Fibroblast of peridontal ligament (primary cell): Measurements from ENCODE around the gene FGF8.
A peak's percentile ranks its signal among the peaks of the same experiment; 100 is the strongest.

Source experiments
- DNase-seq: peaks from one replicate; pipeline ENCODE4 v3.0.0-alpha.2; 2010; ENCODE audit errors: extremely low read depth

FGF8 gene

DNA sequence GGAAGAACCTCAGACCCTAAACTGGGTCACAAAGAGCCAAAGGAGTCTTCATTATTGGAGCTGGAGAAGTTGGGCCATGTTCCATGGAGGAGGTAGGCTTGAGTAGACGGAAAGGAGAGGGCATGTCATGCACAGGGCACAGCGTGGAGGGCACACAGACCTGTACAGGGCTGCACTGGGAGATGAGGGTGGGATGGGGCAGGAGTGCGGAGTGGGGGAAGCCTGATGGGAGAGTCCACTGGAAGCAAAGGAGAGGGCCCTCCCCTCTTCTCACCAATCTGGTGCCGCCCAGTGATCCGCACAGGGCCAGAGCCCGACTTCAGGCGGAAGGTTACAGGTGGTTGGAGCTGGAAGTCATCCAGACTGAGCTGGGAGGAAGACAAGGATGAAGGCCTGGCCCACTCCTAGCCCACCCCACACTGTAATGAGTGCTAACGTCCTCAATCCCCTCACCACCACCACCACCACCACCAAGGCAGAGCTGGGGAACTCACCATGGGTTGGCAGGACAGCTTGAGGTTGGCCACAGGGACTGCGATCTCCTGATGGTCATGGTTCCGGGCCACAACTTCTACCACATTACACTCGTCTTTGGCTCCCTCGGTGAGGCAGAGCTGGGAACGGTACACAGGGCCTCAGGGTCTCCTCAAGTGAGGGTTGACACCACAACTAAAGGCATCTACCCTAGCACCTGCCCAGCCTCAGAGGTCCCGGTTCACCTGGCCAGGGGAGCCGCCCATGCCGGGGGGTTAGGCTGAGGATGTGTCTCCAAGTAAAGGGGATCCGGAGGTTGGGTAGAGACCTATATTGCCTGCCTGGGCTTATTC is 6.3 kb upstream of the FGF8 start:
- DNase-seq, result no peak

DNA sequence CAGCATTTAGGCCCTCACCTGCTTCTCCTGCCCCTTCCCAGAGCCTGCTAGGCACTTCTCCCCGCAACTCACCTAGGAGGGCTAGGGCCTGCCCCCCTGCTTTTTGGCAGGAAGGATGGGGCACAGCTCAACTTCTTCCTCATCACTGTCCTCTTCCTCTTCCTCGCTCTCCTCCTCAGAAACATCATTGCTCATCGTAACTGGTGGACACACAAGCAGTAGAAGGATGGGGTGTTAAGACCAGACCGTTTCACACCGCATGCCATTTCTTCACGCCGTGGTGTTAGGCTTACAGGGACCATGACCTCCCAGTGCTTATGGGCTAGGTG is 5.7 kb upstream of the FGF8 start:
- DNase-seq, result no peak

DNA sequence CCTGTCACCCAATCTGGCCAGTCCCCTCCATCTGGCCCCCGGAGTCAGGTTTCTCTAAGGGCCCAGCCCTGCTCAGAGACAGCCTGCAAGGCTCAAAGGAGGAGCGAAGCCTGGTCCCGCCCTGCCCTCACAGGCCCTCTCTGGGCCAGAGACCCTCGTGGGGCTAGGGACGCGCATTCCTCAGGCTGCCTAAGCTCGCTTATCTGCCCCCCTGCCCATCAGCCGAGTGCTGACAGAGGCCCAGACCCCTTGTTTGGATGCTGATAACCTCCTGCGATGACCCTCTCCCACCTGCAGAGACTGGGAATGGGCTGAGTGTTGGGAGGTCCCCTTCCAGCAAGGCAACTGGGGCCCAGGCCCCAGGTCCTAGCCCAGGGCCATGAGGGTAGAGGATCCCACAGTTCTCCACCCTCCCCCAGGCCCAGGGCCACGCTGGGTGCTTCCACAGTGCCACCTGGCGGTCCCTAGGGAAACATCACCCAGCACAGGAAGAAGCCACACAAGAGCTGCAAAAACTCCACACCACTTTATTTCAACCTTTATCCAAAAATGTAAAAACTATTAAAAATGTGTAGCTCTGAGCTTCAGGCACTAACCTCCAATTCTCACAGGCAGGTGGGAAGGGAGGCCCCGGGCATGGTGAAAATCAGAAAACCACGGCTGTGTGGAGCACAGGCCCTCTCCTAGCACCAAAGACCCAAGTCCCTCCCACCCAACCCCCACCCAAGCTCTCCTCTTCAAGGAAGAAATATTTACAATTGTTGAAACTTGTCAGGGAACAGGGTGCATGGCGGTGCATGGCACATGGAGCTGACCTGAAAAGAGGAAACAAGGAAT is 5.1 kb upstream of the FGF8 start:
- peak; percentile 52 for DNase-seq

DNA sequence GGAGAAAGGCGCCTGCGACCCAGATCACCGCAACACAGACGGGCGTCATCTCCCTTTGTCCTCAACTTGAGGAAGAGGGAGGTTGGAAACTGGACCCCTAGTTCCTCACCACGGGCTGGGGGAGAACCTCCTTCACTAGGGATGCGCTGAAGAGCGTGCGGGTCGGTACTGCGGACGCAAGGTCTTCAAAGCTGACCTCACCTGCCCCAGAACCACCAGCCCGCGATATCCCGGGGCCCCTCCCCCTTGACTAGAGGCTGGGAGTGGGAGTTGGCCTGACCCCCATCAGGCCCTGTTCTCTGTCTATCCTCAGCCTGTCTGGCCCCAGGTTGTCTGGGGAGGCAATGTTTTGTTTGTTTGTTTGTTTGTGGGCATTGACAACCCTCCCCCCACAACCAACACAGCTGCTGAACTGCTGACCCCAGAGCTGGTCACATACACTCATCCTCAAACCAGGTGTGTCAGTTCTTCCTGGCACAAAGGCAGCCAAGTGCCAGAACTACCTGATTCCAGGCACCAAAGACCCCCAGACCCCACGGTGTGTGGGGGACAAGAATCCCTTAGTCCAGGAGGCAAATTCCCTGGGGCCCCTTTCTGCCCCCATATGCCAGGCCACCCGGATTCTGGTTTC is 4.4 kb upstream of the FGF8 start:
- no peak for DNase-seq

DNA sequence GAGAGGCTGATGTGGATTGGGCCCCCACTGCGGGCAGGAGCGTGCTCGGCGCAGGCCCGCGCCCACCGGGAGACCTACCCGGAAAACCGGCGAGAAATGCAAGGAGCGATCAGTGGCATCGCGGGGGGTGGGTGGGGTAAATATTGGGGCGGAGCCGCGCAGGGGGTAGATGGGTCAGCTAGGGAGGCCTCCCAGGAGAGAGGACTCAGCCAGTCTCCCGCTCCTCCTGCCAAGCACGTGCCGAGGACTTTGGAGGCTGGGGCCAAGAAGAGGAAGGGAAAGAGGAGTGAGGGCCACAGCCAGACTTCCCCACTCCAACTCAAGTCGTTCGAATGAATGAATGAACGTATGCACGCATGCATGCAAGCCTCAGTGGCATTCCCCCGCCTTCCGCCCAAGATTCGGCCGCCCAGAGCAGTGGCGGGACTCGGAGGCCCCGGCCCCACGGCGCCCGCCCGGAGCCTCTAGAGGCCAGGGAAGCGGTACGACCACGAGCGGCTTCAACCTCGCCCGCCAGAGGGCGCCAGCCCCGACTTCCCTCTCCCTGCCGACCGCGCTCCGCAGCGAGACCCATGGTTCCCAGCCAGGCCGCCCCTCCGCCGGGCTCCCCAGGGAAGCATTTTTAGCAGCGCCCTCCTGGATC is 3.8 kb upstream of the FGF8 start:
- peak; percentile 48 for DNase-seq

DNA sequence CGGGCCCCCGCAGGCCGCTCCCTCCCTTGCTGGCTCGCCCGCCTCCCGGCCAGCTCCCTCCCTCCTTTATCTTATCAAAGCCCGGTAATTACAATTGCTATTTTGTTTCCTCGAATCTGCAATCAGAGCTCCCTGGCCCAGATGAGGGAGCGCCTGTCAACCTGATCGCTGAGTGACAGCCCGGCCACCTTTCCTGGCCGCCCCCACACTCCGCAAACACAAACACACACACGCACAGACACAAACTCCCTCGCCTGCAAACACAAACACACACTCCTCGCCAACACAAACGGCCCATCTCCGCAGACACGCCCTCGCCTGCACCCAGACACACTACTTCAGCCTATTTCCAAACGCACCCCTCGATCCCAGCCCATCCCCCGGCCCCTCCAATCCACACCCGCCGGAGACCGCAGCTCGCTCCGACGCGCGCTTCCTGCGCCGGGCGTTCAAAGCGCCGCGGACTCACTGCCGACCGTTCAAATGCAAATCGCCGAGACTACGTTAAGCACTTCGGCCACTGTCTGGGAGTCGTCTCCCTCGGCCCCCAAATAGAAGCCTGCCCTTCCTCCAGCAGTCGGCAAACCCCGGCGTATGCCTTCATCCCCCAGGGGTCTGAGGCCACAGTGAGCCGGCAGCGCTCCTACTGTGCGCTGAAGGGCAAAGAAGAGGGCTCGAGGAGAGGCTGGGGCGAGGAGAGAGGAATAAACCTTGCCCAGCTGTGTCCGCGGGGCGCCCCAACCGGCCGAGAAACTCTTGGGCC is 3.0 kb upstream of the FGF8 start:
- no peak for DNase-seq

DNA sequence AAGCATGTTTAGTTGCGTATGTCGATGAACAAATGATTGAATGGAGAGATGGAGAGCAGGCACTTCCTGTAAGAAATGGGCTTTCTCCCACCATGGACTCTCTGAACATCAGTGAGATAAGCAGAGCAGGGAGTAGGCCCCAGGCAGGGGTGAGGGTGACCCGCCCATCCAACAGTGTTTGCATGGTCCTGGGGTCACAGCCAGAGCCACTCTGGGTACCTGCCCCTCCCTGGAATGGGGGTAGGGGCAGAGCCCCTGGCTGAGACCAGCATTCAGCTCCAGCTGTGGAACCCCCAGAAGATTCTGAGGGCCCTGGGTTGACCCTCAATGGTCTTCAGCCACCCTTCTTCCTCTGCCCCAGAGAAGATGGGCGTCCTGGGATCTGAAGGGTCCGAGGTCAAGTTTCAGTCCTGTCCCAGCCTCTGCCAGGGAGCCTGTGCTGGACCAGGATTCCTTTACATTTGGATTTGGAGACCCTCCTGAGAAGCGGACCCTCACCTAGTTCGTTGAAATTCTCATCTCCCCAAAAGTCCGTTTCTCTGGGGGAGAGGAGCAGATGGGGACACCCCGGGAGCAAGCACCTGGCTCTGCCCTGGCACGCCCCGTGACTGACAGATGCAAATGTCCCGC is 2.4 kb upstream of the FGF8 start:
- no peak for DNase-seq

DNA sequence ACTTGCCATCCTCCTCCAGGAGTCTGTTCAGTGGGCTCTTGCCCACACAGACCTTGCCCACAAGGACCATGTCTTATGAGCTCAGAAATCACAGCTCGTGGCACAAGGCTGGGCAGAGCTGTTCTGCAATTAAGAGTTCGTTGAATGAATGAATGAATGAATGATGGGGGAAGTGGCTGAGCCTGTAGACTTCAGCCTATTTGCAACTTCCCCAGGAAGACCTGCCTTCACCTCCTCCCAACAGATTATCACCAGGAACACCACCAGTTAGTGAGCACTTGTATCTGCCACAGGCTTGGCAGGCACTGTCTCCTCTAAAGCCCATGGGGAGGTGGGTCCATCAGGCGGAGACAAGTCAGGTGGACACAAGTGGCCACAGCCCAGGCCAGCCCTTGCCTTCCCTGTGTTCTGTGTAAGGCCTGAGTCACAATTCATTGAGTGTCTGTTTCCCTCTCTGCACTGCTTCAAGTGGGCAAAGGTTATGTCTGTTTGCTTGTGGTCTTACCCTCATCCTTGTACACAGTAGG is 1.8 kb upstream of the FGF8 start:
- no peak for DNase-seq

DNA sequence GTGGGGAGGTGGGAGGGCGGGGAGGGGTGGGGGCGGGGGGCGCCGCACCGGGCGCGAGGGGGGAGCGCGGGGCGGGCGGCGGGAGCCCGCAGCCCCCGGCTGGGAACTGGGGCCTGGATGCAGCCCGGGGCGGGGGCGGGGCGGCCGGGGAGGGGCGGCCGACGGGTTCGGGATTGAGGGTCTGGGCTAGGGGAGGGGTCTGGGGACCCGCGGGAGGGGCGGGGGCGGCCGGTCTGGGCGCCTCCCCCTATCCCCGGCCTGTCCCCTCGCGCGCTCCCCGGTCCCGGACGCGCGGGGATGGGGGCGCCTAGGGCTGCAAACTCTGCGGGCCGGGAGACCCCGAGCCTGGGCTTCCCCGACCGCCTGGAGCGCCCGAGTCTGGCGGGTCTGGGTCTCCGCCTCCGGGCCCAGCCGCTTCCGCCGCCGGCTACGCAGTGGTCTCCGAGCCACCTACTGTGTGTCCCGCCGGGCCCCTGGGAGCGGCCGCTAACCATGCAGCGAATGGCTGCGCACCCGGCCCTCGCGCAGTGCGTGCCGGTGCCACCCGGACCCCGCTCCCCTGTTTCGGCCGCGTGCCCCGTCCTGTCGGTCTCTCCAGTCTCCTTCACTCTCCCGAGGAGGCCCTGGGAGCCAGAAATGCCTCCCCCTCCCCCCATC is 375 bp upstream of the FGF8 start:
- DNase-seq, result no peak

DNA sequence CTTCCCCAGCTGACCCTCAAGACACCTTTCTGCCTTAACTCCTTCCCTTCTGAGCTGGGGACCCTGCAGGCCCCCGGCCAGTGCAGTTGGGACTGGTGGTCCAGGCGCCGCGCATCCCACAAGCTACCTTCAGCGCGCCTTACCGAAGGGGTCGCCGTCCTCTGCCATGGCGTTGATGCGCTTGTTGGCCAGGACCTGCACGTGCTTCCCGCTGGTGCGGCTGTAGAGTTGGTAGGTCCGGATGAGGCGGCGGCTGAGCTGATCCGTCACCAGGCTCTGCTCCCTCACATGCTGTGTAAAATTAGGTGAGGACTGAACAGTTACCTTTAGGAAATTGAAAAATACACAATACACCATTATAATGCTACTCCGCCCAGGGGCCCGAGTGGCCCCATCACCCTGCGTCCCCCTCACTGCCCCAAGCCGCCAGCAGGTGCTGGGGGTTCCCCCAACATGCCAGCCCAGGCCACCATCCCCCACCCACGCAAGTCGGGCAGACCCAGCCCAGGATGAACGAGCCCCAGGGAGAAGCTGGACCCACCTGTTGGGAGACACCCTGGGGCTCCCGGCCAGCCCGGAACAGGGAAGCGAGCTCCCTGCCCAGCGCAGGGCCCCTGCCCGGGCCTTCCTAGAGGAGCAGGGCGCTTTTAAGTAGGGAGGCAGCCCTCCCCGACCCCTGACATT is 1.2 kb downstream of the FGF8 start:
- DNase-seq, result no peak

DNA sequence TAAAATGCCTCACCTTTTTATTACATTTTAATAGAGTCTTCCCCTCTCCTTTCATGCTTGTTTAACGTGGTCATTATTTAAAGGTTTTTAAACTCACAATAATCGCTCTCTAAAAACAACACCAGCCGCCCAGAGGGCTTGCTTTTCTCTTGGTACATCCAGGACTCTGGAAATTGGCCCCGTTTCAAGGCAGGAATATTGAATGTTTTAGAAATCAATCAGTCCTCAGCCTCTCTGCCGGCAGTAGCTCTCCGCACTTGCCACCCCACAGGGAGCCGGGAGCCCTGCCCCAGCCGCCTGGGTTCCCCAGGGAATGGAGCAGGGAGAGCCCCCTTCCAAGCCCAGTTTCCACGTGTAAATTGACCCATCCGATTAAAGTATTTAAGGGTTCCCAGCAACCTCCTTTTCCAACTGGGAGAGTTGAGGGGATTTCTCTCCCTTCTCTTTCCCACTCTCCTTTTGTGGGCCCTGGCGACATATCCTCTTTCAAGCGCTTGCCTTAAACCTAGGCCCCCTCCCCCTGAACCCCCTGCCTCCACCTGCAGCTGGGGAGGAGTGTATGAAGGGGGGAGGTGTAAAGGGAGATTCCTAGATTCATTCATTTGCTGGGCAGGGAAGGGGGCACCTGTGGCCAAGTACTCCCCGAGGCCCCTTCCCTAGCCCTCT is 1.9 kb downstream of the FGF8 start:
- no peak for DNase-seq

DNA sequence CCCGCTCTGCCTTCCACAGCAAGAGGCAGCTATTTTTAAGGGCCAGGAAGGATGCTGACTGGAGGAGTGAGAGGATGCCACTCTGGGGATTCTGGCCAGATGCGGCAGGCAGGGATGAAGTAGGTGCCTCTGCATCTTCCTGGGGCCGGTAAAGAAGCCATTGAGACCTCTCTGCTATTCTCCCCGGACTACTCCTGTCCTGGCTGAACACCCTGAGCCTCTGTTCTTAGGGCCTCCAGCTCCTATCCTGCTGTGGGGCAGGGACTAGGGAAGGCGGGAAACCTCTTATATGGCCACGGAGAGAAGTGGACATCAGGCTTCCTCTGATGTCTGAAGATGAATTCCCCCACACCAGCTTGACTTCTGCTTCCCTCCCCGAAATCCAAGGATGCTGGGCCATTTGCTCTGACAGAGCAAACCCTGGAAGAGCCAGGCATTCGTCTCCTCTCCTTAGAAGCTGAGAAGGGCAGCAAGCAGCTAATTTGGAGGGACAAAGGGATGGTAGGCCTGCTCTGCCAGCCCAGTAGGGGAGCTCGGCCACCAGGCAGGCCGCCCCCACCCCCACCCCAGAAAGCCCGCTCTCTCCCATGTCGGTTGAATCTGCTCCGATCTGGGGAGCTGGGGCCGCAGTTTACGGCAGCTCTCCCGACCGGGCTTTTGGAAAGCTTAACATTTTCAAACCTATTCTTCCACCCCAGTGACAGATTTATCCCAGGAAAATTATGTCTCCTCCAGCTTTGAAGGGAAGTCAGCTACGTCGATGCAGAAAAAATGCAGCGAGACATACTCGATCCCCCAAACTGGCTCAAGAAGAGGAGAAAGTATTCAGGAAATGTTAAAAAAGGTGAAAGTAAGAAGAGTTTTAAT is 2.8 kb downstream of the FGF8 start:
- DNase-seq, result no peak

DNA sequence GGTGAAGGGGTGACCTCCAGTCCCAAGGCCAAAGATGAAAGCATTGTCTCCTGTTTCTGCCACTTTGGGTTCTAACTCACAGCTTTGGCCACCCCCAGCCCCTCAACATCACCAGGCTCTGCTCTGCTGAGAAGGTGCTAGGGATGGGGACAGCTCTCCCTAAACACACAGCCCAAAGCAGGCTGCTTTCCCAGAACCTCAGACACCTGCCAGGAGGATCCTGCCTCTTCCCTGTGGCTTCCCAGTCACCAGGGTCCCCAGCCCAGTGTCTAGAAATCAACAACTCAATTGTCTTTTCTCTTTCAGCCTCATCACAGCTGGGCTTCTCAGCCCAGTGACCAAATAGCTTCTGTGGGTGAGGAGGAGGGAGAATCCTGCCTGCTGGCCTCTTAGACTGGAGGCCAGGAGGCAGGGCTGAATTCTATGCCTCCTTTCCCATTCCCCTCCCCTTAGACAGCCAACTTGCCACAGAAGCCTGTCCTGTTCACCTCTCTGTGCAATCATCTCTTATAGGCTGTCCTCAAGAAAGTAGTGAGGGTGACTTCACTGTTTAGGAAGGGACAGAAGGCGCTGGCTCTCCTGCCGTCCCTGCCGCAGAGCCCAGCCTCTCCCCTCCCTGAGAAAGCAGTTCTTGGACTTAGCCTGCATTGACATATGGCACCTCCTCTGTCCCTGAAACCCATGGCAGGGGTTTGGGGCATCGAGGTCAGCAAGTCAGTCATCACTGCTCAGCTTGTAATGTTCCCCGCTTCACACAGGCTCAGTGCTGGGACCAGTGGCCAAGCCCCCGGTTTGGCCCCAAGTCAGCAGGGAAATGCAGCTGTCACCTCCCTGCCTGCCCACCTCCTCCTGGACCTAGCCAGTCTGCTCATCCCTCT is 3.7 kb downstream of the FGF8 start:
- no peak for DNase-seq

DNA sequence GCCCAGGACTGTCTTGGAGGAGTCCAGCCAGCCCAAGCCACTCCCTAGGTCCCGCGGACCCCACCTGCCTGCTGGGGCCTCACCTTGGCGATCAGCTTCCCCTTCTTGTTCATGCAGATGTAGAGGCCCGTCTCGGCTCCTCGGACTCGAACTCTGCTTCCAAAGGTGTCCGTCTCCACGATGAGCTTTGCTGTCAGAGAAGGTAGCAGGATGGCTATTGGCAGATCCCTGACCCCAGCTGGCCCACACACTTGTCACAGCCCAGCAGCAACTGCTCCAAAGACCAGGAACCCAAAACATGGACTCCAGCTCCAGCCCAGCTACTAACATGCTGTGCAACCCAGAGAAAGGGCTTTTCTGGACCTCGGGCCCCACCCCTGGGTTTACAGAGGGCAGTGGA is 4.5 kb downstream of the FGF8 start:
- no peak for DNase-seq

DNA sequence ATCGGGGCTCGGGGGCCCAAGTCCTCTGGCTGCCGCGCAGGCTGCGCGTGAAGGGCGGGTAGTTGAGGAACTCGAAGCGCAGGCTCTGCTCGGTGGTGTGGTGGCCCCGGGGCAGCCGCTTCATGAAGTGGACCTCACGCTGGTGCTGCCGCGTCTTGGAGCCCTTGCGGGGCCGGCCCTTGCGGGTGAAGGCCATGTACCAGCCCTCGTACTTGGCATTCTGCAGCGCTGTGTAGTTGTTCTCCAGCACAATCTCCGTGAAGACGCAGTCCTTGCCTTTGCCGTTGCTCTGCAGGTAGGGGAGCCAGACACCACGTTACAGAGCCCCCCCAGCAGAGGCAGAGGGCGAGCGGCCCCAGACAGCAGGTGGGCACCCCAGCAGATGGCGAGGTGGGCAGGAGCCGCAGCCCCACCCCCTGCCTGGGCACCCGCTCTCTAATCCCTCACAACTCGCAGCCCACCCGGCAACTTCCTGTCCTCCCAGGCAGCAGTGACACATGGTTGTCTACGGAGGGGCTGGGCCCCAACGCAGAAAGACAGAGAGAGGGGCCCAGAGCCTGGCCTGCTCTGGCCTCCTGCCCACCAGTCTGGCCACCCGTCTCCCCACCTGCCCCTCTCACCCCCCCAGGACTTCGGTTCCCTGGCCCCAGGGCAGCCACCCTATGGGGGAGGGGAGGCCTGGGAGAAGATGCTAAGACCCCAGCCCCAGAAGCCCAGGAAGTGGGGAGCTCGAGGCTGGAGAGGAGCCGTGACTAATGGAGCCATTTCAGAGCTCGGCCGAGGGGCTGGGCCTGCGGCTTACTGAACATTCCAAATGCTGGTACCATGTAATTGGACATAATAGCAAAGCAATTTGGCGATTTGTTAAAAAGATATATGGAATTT is 5.3 kb downstream of the FGF8 start:
- no peak for DNase-seq

DNA sequence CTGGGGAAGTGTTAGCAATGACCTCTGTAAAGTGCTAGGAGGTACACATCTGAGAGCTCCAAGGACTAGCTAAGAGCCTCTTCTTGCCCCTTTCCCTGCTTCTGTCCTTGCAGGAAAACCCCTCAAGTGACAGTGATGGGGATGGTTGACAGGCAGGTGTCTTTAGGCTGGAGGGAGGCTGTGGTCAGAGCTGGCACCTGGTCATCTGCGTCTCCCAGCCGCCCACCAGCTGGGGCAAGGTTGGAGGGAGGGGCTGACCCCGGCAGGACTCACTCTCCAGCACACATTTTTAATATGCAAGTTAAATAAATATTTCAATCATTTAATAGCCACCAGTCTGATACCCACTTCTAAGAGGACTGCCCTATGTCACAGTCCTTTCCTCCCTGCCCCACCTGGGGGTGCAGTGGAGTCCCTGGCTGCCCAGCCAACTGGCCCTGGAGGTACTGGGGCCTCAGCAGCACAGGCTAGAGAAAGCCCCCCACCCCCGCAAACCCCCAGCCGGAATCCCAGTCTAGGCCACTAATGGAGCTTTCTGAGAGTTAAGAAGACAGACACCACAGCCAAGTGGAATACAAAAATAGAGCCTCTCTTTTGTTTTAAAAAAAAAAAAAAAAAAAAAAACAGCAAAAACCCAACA is 6.3 kb downstream of the FGF8 start:
- DNase-seq, result no peak
